ENCODE data around the gene CCDC148.

Gene CCDC148

GRCh38 chr2:158204741-158205165 lies 251.8 kb downstream of the CCDC148 start (continued):
- TF ChIP-seq HIC1 (tag by site-specific recombination; IDR thresholded peaks at IDR 0.05): no peak
- TF ChIP-seq MZF1 (tag by site-specific recombination; IDR thresholded peaks at IDR 0.05; ENCODE audit: borderline replicate concordance): no peak
- no peak for TF ChIP-seq ZNF157 (tag by site-specific recombination; IDR thresholded peaks at IDR 0.05)
- TF ChIP-seq ZNF324 (tag by site-specific recombination; IDR thresholded peaks at IDR 0.05): no peak
- no peak for TF ChIP-seq ZNF670 (tag by site-specific recombination; IDR thresholded peaks at IDR 0.05; ENCODE audit: low read depth)
- no peak for TF ChIP-seq ZNF132 (tag by site-specific recombination; IDR thresholded peaks at IDR 0.05; ENCODE audit: borderline replicate concordance)
- TF ChIP-seq ZNF121 (tag by site-specific recombination; IDR thresholded peaks at IDR 0.05): no peak

- Histone ChIP-seq H3K27ac (ENCODE audit: extremely low read depth, low read depth, low read length) (no peak overlapping the region), H3K4me1 (ENCODE audit: control insufficient read depth, insufficient read depth, low read length) (peaks cover 4% of the 10 kb centered on the region; the same call in 1 of the 2 replicates), H3K4me3 (ENCODE audit: low read depth, low read length) (no peak overlapping the region), H3K36me3 (ENCODE audit: control insufficient read depth in 2 of 2, insufficient read depth in 1 of 2, low read length in 2 of 2) (no peaks in the 10 kb centered on the region), H3K9me3 (ENCODE audit: control insufficient read depth, insufficient read depth, low read depth, low read length) (no peaks in the 10 kb centered on the region)
- CTCF ChIA-PET: interaction anchor here (0.7 to 1.4 kb wide), 2 partner anchors 11 to 168 kb away, joined by 3 to 4 read pairs; no protein-coding TSS in a partner anchor
- POLR2A ChIA-PET: no interaction called here
- TF ChIP-seq ZBTB44 (tag by site-specific recombination; IDR thresholded peaks at IDR 0.05) (0 out of 2 replicates have a peak, but pooled peaks have one; percentile 12), ZFP69B (tag by site-specific recombination; IDR thresholded peaks at IDR 0.05) (no peak), PRDM10 (tag by site-specific recombination; IDR thresholded peaks at IDR 0.05) (peak; percentile 22; the same call in 1 of the 2 replicates), ZNF138 (tag by site-specific recombination; IDR thresholded peaks at IDR 0.05; ENCODE audit: borderline replicate concordance) (no peak), ZNF391 (tag by site-specific recombination; IDR thresholded peaks at IDR 0.05; ENCODE audit: borderline replicate concordance, low read depth) (no peak), PRDM6 (tag by site-specific recombination; IDR thresholded peaks at IDR 0.05) (0 out of 2 replicates have a peak, but pooled peaks have one; percentile 7), AEBP2 (tag by site-specific recombination; IDR thresholded peaks at IDR 0.05; ENCODE audit: borderline replicate concordance) (no peak), ZNF169 (tag by site-specific recombination; IDR thresholded peaks at IDR 0.05) (no peak)
Observed at GRCh38 chr2:158202161-158202815, 254.3 kb downstream of the CCDC148 start.
